ENCODE data around the gene VAV2.

Gene VAV2

GRCh38 chr9:133864011-133864410, 128.1 kb downstream of the VAV2 start:
- DNase-seq (ENCODE audit: low spot score) = no peak
- Histone ChIP-seq H3K14ac (ENCODE audit: low read length) (no peak overlapping the region), H3K79me1 (ENCODE audit: low read depth, low read length) (peaks cover 13% of the 10 kb centered on the region), H3K27me3 (ENCODE audit: control insufficient read depth in 3 of 3, insufficient read depth in 3 of 3, low read depth in 1 of 3, low read length in 3 of 3) (no peaks in the 10 kb centered on the region), H3K27ac (replicated peaks; ENCODE audit: low read length) (no peak overlapping the region), H2AFZ (ENCODE audit: low read length) (no peak overlapping the region), H4K8ac (ENCODE audit: low read depth, low read length) (no peak overlapping the region), H3K9ac (ENCODE audit: low read depth, low read length, poor library complexity) (peak overlapping the region; percentile 9), H2BK5ac (ENCODE audit: low read length) (peak overlapping the region; percentile 57), H3K23ac (ENCODE audit: low read depth, low read length, poor library complexity) (peak overlapping the region; percentile 29), H3K18ac (ENCODE audit: low read length) (peak overlapping the region; percentile 65), H3K4me1 (ENCODE audit: control insufficient read depth in 2 of 2, insufficient read depth in 1 of 2, low read depth in 1 of 2, low read length in 2 of 2) (peaks cover 2 to 12% of the 10 kb centered on the region in 2 donors), H3K9me3 (replicated peaks in 1 of 2; ENCODE audit: control insufficient read depth in 2 of 2, insufficient read depth in 1 of 2, low read depth in 1 of 2, low read length in 2 of 2) (peaks cover 10 to 16% of the 10 kb centered on the region in 2 donors), H4K91ac (ENCODE audit: low read depth, low read length, poor library complexity) (no peak overlapping the region), H3K36me3 (replicated peaks in 1 of 2; ENCODE audit: control insufficient read depth in 2 of 2, insufficient read depth in 2 of 2, low read length in 2 of 2) (peaks cover 7 to 29% of the 10 kb centered on the region in 2 donors), H3K4me3 (ENCODE audit: low read length in 2 of 2) (no peak overlapping the region), H2BK12ac (ENCODE audit: low read length) (no peak overlapping the region), H2BK120ac (ENCODE audit: low read depth, low read length) (no peak overlapping the region), H2AK5ac (ENCODE audit: low read depth, low read length) (no peak overlapping the region), H2BK15ac (ENCODE audit: low read length) (no peak overlapping the region), H3K4me2 (ENCODE audit: insufficient read depth, low read length, poor library complexity, severe bottlenecking) (no peak overlapping the region), H3K4ac (ENCODE audit: low read length) (peak overlapping the region; percentile 17)
- no CpG with 5 or more reads among the region's 16 CpGs for WGBS, 2 donors (ENCODE audit: extremely low coverage in 2 of 2, insufficient read length in 2 of 2, insufficient replicate concordance in 1 of 2)

- no peak overlapping the region for H2AFZ ChIP-seq (ENCODE audit: low read length)
- peaks cover 17% of the 10 kb centered on the region for H3K79me1 ChIP-seq (ENCODE audit: low read depth, low read length)
- no peak for DNase-seq (ENCODE audit: low spot score)
- H3K18ac ChIP-seq (ENCODE audit: low read length) = peak overlapping the region; percentile 15
- no peak overlapping the region for H4K91ac ChIP-seq (ENCODE audit: low read depth, low read length, poor library complexity)
- no peaks in the 10 kb centered on the region for H3K27me3 ChIP-seq (ENCODE audit: control insufficient read depth in 3 of 3, insufficient read depth in 3 of 3, low read depth in 1 of 3, low read length in 3 of 3)
- no CpG with 5 or more reads among the region's 19 CpGs for WGBS, 2 donors (ENCODE audit: extremely low coverage in 2 of 2, insufficient read length in 2 of 2, insufficient replicate concordance in 1 of 2)
- peak overlapping the region; percentile 34 for H3K9ac ChIP-seq (ENCODE audit: low read depth, low read length, poor library complexity)
- H3K27ac ChIP-seq (replicated peaks; ENCODE audit: low read length) = no peak overlapping the region
- H2BK12ac ChIP-seq (ENCODE audit: low read length) = no peak overlapping the region
- H3K4ac ChIP-seq (ENCODE audit: low read length) = no peak overlapping the region
- H2BK5ac ChIP-seq (ENCODE audit: low read length) = peak overlapping the region; percentile 57
- no peak overlapping the region for H3K4me3 ChIP-seq (ENCODE audit: low read length in 2 of 2)
- H3K9me3 ChIP-seq (replicated peaks in 1 of 2; ENCODE audit: control insufficient read depth in 2 of 2, insufficient read depth in 1 of 2, low read depth in 1 of 2, low read length in 2 of 2) = peaks cover 10 to 16% of the 10 kb centered on the region in 2 donors
- H3K4me1 ChIP-seq (ENCODE audit: control insufficient read depth in 2 of 2, insufficient read depth in 1 of 2, low read depth in 1 of 2, low read length in 2 of 2) = peaks cover 2 to 12% of the 10 kb centered on the region in 2 donors
- H3K14ac ChIP-seq (ENCODE audit: low read length) = peak overlapping the region; percentile 72
- no peak overlapping the region for H2BK120ac ChIP-seq (ENCODE audit: low read depth, low read length)
- H3K23ac ChIP-seq (ENCODE audit: low read depth, low read length, poor library complexity) = peak overlapping the region; percentile 28
- H3K36me3 ChIP-seq (replicated peaks in 1 of 2; ENCODE audit: control insufficient read depth in 2 of 2, insufficient read depth in 2 of 2, low read length in 2 of 2) = peaks cover 7 to 32% of the 10 kb centered on the region in 2 donors
- no peak overlapping the region for H4K8ac ChIP-seq (ENCODE audit: low read depth, low read length)
- H2AK5ac ChIP-seq (ENCODE audit: low read depth, low read length) = no peak overlapping the region
- H3K4me2 ChIP-seq (ENCODE audit: insufficient read depth, low read length, poor library complexity, severe bottlenecking) = no peak overlapping the region
- no peak overlapping the region for H2BK15ac ChIP-seq (ENCODE audit: low read length)
Measured at GRCh38 chr9:133863257-133863592, 128.9 kb downstream of the VAV2 start.

GRCh38 chr9:133862585-133863256, 129.4 kb downstream of the VAV2 start:
- H3K79me1 ChIP-seq (ENCODE audit: low read depth, low read length) = peaks cover 17% of the 10 kb centered on the region
- H3K9me3 ChIP-seq (replicated peaks in 1 of 2; ENCODE audit: control insufficient read depth in 2 of 2, insufficient read depth in 1 of 2, low read depth in 1 of 2, low read length in 2 of 2) = peaks cover 10 to 16% of the 10 kb centered on the region in 2 donors
- H3K18ac ChIP-seq (ENCODE audit: low read length) = peak overlapping the region; percentile 72
- no peak overlapping the region for H3K4me3 ChIP-seq (ENCODE audit: low read length in 2 of 2)
- H2BK5ac ChIP-seq (ENCODE audit: low read length) = no peak overlapping the region
- no peak overlapping the region for H2AFZ ChIP-seq (ENCODE audit: low read length)
- H3K23ac ChIP-seq (ENCODE audit: low read depth, low read length, poor library complexity) = peak overlapping the region; percentile 28
- no peak overlapping the region for H2AK5ac ChIP-seq (ENCODE audit: low read depth, low read length)
- no peak overlapping the region for H3K4me2 ChIP-seq (ENCODE audit: insufficient read depth, low read length, poor library complexity, severe bottlenecking)
- peak overlapping the region; percentile 72 for H3K14ac ChIP-seq (ENCODE audit: low read length)
- peaks cover 10 to 36% of the 10 kb centered on the region in 2 donors for H3K36me3 ChIP-seq (replicated peaks in 1 of 2; ENCODE audit: control insufficient read depth in 2 of 2, insufficient read depth in 2 of 2, low read length in 2 of 2)
- H2BK120ac ChIP-seq (ENCODE audit: low read depth, low read length) = no peak overlapping the region
- H4K91ac ChIP-seq (ENCODE audit: low read depth, low read length, poor library complexity) = no peak overlapping the region
- DNase-seq (ENCODE audit: low spot score) = no peak
- no peak overlapping the region for H2BK12ac ChIP-seq (ENCODE audit: low read length)
- H2BK15ac ChIP-seq (ENCODE audit: low read length) = no peak overlapping the region
- H3K4me1 ChIP-seq (ENCODE audit: control insufficient read depth in 2 of 2, insufficient read depth in 1 of 2, low read depth in 1 of 2, low read length in 2 of 2) = peaks cover 7 to 15% of the 10 kb centered on the region in 2 donors
- H3K27me3 ChIP-seq (ENCODE audit: control insufficient read depth in 3 of 3, insufficient read depth in 3 of 3, low read depth in 1 of 3, low read length in 3 of 3) = no peaks in the 10 kb centered on the region
- no peak overlapping the region for H4K8ac ChIP-seq (ENCODE audit: low read depth, low read length)
- WGBS, 2 donors (ENCODE audit: extremely low coverage in 2 of 2, insufficient read length in 2 of 2, insufficient replicate concordance in 1 of 2) = no CpG with 5 or more reads among the region's 28 CpGs
- no peak overlapping the region for H3K27ac ChIP-seq (replicated peaks; ENCODE audit: low read length)
- no peak overlapping the region for H3K4ac ChIP-seq (ENCODE audit: low read length)
- no peak overlapping the region for H3K9ac ChIP-seq (ENCODE audit: low read depth, low read length, poor library complexity)

DNA sequence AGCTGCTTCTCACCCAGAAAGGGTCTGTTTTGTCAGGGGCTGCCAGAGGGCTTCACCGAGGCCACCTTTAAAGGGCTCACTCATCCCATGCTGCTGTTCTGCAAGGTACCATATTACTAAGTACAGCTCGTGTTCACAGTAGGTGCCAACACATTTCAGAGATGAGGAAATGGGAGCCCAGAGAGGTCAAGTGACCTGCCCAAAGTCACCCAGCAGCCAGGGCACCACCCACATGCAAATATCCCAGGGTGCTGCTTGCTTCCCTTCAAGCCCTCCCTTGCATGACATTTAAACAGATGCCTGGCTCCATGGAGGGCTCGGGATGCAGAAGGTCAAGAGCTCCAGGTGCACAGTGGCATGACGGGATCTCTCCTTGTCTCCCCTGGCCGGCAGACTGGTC, 130.4 kb downstream of the VAV2 start:
- no peak overlapping the region for H3K4ac ChIP-seq (ENCODE audit: low read length)
- H3K9me3 ChIP-seq (replicated peaks in 1 of 2; ENCODE audit: control insufficient read depth in 2 of 2, insufficient read depth in 1 of 2, low read depth in 1 of 2, low read length in 2 of 2) = peaks cover 12 to 16% of the 10 kb centered on the region in 2 donors
- no peak overlapping the region for H3K27ac ChIP-seq (replicated peaks; ENCODE audit: low read length)
- peak overlapping the region; percentile 53 for H3K18ac ChIP-seq (ENCODE audit: low read length)
- no peak overlapping the region for H3K4me2 ChIP-seq (ENCODE audit: insufficient read depth, low read length, poor library complexity, severe bottlenecking)
- no CpG with 5 or more reads among the region's 5 CpGs for WGBS, 2 donors (ENCODE audit: extremely low coverage in 2 of 2, insufficient read length in 2 of 2, insufficient replicate concordance in 1 of 2)
- H3K4me1 ChIP-seq (ENCODE audit: control insufficient read depth in 2 of 2, insufficient read depth in 1 of 2, low read depth in 1 of 2, low read length in 2 of 2) = peaks cover 7 to 15% of the 10 kb centered on the region in 2 donors
- H4K91ac ChIP-seq (ENCODE audit: low read depth, low read length, poor library complexity) = no peak overlapping the region
- no peak overlapping the region for H2BK120ac ChIP-seq (ENCODE audit: low read depth, low read length)
- no peak overlapping the region for H3K14ac ChIP-seq (ENCODE audit: low read length)
- no peak overlapping the region for H2BK15ac ChIP-seq (ENCODE audit: low read length)
- peaks cover 17% of the 10 kb centered on the region for H3K79me1 ChIP-seq (ENCODE audit: low read depth, low read length)
- DNase-seq (ENCODE audit: low spot score) = no peak
- H3K27me3 ChIP-seq (ENCODE audit: control insufficient read depth in 3 of 3, insufficient read depth in 3 of 3, low read depth in 1 of 3, low read length in 3 of 3) = no peaks in the 10 kb centered on the region
- no peak overlapping the region for H2AFZ ChIP-seq (ENCODE audit: low read length)
- peaks cover 10 to 37% of the 10 kb centered on the region in 2 donors for H3K36me3 ChIP-seq (replicated peaks in 1 of 2; ENCODE audit: control insufficient read depth in 2 of 2, insufficient read depth in 2 of 2, low read length in 2 of 2)
- peak overlapping the region; percentile 26 for H2BK5ac ChIP-seq (ENCODE audit: low read length)
- H2AK5ac ChIP-seq (ENCODE audit: low read depth, low read length) = no peak overlapping the region
- no peak overlapping the region for H3K9ac ChIP-seq (ENCODE audit: low read depth, low read length, poor library complexity)
- H3K4me3 ChIP-seq (ENCODE audit: low read length in 2 of 2) = no peak overlapping the region
- H3K23ac ChIP-seq (ENCODE audit: low read depth, low read length, poor library complexity) = no peak overlapping the region
- peak overlapping the region; percentile 56 for H4K8ac ChIP-seq (ENCODE audit: low read depth, low read length)
- H2BK12ac ChIP-seq (ENCODE audit: low read length) = no peak overlapping the region

Data from neuronal stem cell (in vitro differentiated cells).